HG02973 (cell line): ENCODE results near the gene EVA1C.
"Not testable (repeated sequence)": the region's sequence is repeated elsewhere in the genome, so short reads cannot be mapped to it uniquely, and the experiment has no call there.

Source experiments
- ATAC-seq: cut with Tn5 transposase; IDR thresholded peaks from one replicate; pipeline ENCODE4 v1.9.1; 2021; ENCODE audit warnings: moderate library complexity; ENCODE audit not compliant: unreplicated experiment

Gene EVA1C

DNA sequence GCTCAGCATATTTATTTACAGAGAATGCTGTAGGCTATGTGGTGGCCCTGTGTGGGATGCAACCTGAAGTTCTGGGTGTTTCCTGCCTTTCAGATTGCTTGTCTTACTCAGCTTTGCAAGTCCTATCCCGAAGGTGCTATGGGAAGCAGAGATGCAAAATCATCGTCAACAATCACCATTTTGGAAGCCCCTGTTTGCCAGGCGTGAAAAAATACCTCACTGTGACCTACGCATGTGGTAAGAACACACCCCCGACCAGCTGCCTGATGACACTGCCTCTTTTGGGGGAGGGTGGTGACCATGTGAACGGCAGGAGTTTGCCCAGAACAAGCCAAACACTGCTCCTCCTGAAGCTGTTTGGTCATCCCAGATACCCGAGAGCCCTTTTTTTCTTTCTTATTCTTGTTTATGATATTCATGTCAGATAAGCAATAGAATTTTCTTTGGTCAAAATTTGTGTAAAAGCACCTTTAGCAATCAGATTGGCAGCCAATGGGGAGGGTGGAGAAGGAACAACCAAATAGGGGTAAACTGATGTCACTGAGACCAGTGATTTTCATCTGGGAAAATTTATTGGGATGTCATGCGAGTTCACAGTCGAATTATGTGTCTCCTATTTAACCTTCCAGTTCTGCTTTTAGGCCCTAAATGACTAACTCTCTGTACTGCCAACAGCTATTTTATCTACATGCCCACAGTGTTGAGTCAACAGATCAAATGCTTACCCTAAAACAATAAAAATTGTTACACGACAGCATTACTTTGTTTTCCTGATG is 82.6 kb downstream of the EVA1C start:
- no peak for ATAC-seq

DNA sequence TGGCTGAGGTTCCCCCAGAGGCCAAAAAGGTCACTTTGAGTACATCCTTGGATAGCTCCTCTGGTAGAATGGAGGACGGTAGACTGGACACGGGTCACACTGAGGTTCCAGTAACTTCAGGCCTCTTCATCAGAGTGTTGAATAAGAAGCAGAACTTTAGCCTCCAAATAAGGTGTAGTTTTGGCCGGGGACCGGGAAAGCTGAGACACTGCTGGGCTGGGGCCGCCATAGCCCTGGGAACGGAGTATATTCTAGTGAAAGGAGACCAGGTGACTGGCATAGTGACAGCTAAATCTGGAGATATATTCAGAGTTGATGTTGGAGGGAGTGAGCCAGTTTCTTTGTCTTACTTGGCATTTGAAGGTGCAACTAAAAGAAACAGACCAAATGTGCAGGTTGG is 84.1 kb downstream of the EVA1C start:
- no peak for ATAC-seq

DNA sequence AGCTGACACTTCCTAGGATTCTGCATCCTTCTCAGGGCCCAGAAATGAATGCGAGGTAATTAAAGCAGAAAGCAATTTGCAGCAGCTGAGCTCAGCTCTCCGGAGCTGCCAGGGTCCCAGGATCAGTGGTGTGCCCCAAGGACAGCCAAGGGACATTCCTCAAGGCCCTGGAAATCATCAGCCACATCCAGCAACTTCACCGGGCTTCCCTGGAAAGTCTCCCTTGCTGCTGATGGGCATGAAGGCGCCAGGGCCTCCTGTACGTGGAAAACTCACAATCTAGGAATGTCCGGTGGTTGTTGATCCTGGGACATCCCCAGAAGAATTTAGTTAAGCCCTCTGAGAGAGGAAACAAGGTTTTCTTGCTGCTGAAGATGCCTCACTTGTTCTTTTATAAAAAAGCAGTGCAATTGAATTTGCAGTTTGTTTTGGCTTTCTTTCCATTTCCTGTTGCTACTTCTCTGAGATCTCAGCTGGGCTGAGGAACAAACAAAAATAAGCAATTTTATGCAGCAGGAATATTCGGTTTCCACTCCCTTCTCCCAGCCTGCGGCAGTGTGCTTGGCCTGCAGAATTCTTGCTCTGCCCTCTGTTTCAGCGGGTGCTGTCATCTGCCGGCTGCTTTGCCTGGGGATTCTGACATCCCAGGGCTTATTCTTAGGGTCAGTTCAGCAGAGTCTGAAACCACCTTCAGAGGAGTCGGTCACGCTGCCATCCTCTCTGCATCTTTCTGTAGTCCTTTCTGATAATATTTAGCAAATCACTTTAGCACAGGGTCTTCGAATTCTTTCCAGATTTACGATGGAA is 86.9 kb downstream of the EVA1C start:
- ATAC-seq = no peak

DNA sequence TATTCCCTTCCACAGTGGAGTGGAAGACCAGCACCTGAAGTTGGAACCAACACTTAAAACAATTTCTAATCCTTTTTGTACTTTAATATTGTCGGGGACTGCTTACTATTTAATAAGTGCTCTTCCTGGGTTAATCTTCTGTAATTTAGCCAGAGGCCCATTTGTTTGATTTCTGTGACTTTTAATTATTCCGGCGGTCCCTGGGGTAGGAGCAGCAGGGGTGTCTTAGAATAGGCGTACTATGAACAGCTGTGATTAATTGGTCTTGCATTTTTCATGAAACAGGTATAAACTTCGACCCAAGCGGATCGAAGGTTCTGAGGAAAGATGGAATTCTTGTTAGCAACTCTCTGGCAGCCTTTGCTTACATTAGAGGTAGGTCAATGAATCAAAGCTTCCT is 91.1 kb downstream of the EVA1C start:
- not testable (repeated sequence) for ATAC-seq

DNA sequence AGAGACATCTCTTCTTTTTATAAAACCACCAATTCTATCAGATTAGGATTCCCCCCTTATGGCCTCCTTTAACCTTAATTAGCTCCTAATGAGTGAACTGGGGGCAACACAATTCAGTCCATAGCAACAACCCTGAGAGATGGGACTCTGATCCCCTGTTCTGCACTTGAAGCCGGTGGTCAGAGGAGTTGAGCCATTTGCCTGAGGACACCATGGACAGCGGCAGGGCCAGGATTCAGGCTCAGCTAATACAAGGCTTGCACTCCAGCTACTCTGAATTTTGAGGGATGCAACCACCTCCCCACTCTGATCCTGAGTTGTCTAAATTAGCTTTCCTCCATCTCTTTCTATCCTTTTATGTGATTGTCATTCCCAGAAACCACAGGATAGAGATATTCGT is 93.3 kb downstream of the EVA1C start:
- not testable (repeated sequence) for ATAC-seq

DNA sequence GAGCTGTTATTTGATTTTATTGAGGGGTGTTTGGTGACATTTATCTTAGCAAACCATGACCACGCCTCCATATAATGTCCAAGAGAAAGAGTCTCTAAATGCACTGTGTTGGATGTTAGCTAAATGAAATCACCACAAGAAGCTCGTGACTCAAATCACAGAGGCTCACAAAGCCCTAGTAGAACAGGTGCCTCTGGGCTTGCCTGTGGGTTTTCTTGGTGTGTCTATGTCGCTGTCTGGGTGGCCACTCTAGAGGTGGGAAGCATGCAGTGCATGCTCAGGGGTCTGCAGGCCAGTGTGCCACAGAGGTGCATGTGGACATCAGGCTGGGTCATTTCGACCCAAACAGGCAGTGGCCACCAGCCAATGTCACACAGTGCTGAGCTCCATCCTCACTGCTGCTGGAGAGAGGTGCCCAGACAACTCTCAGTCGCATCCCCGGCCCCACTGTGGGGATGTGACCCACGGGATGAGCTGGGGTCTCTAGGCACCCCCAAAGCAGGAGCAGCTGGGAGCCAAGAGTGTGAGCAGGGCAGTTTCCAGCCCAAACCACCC is 94.0 kb downstream of the EVA1C start:
- ATAC-seq = not testable (repeated sequence)

DNA sequence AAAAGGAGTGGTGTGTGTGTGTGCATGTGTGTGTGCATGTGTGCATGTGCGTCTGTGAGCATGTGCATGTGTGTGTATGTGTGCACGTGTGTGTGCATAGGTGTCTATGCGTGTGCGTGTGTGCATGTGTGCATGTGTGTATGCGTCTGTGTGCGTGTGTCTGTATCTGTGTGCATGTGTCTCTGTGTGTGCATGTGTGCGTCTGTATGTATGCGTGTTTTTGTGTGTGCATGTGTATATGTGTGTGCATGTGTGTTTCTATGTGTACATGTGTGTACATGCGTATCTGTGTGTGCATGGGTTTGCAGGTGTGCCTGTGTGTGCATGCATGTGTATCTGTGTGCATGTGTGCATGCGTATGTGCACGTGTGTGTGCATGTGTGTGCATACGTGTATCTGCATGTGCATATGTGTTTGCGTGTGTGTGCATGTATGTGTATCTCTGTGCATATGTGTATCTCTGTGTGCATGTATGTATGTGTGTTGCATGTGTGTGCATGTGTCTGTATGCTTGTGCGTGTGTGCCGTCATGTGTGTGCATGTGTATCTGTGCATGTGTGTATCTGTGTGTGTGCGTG is 94.9 kb downstream of the EVA1C start:
- ATAC-seq = no peak

DNA sequence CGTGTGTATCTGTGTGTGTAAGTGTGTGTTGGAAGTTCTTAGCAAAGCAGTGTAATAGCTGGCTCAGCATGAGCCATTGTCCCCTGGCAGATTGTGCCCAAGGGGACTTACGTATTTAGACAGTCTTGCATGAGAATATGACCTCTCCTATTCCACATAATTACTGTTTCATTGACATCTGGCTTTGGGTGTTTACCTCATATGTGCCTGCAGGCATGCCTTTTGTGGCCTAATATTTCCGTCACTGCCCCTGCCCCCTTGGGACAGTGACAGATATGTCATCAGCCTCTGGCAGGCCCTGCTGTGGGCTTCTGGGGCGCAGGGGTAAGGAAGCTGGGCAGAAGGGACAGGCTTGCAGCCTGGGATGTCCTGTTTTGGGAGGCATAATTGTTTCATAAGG is 95.5 kb downstream of the EVA1C start:
- ATAC-seq = not testable (repeated sequence)

DNA sequence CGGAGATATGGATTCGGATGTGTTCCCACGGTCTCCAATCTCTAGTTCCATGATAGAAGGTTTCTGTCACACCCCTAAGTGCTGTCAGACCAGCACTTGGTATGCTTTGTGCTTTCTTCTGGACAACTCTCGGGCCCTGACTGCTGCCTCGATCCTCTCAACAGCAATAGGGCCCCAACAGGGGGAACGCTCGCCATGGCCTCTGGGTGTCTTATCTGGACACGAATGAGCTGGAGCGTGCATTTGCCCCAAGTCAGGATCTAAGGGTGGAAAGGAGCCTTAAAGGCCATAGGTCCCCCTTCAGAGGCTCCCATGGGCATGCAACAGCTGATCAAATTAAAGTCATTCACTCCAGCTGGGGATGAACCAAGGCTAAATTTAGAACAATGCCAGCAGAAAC is 96.1 kb downstream of the EVA1C start:
- no peak for ATAC-seq

DNA sequence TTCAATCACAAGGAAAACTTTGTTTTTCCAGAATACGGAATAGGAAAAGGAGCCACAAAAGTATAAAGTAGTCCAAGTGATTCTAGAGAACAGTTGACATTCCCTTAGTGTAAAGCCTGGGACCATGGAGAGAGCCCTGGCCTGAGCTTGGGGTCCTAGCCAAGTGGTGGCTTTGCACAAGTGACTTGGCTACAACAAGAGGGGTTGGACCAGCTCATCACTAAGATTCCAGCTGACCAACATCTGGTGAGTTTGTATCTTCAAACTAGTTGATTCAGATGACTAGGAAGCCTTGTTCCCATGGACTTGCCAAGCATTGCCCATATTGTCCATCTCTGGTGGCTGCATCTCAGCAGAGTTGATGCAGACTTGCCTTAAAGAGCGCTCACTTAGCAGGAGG is 96.5 kb downstream of the EVA1C start:
- ATAC-seq = not testable (repeated sequence)

DNA sequence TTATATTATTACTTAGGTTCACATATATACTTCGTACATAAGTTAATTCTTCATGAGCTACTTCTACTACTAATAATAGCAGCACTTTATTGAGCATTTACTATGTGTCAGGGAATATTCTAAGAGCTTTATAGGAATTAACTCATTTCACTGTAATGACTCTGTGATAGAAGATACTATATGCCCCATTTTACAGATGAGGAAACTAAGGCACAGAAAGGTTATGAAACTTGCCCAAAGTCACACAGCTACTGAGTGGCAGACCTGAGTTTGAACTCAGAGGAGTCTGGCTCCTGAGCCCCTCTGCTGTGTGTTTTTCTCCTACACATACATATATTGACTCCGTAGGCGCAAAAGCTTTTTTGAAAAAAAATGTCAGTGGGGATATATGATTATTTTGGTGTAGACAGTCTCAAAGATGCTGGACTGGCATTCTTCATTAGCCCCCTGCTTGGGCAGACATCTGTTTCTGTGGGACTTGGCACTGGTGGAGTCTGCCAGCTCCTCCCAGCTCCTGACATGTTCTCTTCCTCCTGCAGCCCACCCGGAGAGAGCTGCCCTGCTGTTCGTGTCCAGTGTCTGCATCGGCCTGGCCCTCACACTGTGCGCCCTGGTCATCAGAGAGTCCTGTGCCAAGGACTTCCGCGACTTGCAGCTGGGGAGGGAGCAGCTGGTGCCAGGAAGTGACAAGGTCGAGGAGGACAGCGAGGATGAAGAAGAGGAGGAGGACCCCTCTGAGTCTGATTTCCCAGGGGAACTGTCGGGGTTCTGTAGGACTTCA is 102.0 kb downstream of the EVA1C start:
- no peak for ATAC-seq

DNA sequence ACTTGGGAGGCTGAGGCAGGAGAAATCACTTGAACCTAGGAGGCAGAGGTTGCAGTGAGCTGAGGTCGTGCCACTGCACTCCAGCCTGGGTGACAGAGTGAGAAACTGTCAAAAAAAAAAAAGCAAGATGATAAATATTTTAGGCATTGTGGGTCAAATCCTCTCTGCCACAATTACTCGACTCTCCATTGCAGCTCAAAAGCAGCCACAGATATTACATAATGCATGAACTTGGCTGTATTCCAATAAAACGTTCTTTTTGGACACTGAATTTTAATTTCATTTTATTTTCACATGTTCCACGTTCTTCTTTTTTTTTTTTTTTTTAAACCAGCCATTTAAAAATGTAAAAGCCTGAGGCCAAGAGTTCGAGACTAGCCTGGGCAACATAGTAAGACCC is 103.4 kb downstream of the EVA1C start:
- ATAC-seq = no peak

DNA sequence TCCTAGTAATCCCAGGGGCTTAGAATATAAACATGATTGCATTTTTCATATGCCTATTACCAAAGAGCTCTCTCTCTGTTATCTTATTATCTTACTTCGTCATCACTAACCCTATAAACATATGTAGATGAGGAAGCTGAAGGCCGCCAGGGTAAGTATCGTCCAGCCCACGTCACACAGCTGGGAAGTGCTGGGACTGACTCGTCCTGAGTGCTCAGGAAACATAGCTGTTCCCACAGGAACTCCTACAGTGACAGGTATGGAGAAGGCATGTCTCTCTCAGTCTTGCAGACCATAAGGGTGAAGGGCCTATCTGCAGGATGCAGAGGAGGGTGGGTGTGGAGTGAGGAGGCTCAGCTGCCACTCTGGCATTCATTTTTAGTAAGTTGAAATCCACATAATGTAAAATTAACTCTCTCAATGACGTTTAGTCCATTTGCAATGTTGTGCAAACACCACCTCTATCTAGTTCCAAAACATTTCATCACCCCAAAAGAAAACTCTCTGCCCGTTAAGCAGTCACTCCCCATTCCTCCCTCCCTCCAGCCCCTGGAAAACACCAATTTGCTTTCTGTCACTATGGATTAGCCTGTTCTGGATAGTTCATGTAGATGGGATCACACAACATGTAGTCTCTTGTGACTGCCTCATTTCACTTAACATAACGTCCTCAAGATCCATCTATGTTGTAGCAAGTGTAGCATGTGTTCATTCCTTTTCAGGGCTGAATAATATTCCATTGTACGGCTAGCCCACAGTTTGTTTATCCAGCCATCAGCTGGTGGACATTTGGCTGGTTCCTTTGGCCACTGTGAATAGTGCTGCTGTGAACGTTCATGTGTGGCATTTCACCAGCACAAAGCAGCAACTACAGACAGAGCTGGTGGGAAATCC is 104.5 kb downstream of the EVA1C start:
- ATAC-seq = no peak

DNA sequence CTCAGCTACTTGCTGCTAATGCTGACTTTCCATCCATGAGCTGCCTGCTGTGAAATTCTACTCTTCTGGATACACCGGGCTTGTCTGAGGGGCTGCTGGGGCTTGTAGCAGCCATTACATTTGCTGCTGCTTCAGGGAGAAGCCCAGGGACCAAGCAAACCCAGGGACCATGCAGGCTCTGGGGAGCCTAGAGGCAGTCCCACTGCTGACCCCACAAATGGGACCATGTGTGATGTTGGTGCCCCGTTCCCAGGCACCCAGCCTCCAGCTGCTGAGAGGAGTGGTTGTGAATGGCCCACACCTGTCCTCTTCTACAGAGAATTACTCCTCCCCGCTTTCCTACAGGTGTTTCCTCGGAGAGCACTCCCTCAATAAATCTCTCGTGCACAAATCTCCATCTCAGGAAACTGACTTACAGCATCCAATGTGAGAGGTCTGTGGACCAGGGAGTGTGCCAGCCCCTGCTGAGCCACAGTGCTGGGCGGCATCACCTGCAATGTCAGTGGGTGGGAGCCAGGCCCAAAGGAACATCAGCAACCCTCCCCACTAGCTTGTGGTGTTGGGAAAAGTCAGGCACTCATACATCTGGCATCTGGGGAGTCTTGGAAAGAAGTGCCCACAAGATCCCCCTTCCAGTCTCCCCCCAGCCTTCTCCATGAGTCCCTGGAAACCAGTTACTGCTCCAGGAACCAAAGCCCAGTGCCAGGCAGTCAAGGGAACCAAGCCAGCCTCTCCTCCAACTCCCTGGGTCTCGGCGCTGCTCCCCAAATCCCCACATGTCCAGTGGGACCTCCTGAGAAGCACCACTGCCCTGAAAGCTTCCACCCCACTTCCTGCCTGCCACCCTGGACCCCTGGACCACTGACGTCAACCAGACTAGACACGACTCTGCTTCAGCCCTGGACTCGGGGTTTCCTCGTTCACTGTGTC is 107.7 kb downstream of the EVA1C start:
- ATAC-seq = no peak

DNA sequence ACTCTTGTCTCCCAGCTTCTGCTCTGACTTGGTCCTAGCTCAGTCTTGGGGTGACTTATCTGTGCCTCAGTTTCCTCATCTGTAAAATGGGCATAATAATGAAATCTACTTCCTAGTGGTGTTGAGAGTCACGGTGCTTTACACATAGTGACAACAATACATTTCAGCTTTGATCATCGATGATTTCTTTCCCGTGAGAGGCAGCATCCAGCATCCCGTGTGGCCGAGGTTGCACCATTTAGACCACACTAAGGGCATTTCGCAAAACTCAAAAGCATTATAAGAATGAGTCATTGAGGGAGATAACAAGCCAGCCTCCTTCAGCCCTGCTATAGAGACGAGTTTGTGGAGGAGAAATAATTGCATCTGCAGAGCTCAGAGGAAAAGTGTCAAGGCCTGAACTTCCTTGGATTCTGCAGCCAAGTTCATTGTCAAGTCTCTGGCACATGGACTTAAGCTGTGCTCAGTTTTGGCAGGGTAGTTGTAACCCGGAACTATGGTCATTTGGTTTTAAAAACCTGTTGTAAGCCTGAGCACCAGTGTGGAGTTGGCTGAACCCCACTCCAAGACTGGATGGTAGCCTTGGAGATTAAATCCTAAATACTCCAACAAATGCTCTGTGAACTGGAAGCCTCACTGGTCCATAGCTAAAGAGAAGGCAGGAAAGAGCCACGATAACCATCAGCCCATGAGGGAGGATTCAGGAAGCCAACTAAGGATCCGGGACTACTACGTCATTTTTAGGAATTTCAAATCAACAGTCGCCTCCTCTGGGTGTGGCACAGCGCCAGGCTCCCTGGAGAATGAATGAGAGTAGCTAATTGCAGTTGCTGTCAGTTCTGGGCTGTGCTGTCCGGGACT is 108.6 kb downstream of the EVA1C start:
- ATAC-seq = no peak

DNA sequence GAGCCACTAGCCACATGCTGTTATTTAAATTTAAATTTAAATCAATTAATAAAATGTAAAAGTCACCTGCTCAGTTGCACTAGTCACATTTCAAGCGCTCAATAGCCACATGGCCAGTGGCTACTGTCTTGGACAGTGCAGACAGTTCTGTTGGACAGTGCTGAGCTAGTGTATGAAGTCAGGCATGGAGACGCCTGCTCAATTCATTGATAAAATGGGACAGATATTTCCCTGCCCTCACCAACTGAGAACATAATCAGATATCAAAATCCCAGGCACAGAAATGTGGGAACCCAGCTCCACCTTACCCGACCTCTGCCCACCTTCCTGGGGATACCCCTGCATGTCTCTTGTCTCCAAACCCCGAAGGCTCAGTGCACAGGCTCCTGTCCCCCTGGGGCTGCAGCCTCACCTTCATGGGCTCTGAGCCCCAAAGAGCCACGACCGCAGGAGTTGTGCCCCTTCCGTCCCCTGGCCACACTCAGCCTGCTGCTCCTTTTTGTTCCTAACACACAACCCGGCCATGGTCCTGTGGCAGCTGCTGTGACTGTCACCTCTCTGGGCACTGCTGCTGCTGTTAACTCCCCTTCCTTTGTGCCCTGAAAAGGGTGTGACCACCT is 109.3 kb downstream of the EVA1C start:
- no peak for ATAC-seq

DNA sequence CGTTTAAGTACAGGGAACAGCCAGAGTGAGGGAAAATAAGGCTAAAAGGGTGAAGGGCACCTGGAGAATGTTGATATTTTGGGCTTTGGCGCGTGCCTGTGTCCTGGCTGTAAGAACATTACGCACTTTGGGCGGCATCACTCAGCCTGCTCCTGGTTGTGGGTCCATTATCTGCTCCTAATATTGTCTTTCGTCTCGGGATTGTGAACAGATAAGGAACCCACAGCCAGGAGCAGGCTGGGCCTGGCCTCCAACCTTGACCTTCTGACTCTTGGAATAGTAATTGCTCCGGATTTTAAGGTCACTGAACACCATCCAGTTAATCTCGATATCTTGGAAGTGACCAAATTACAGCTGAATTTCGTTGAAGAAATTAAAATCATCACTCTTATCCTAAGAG is 111.0 kb downstream of the EVA1C start:
- ATAC-seq = no peak
